CD14-positive monocyte (primary cell): Measurements from ENCODE around the gene DYNC1I1. TPM values are rescaled to one million over a fixed set of nuclear protein-coding genes. Genes with fewer than 3 reads are reported as not detected.

Experiments used
- DNase-seq, 3 donors: peaks; one replicate each; pipeline ENCODE4 v3.0.0-alpha.2; 2011 to 2022
- H2AFZ ChIP-seq: 2 replicates; pipeline ENCODE4 v1.6.0; 2012; ENCODE audit warnings: mild to moderate bottlenecking, low read depth, low read length, inconsistent platforms; ENCODE audit not compliant: insufficient read depth, poor library complexity, severe bottlenecking
- H3K27ac ChIP-seq, 2 donors: 1 replicate in 1 of 2; 2 replicates in 1 of 2; pipeline ENCODE4 v1.5.1; 2012 to 2013; ENCODE audit warnings: low read length in 2 of 2, control low read depth in 1 of 2, inconsistent platforms in 1 of 2, low read depth in 1 of 2, mild to moderate bottlenecking in 1 of 2
- H3K27me3 ChIP-seq, 2 donors: one replicate each; pipeline versions ENCODE4 v1.6.0 to v1.6.1; 2011 to 2013; ENCODE audit warnings: low read length in 2 of 2; ENCODE audit not compliant: control insufficient read depth in 2 of 2, insufficient read depth in 2 of 2
- H3K36me3 ChIP-seq, 2 donors: replicated peaks in 1 of 2; 1 replicate in 1 of 2; 2 replicates in 1 of 2; pipeline versions ENCODE4 v1.5.1 to v1.6.1; 2012 to 2013; ENCODE audit warnings: low read length in 2 of 2, control low read depth in 1 of 2, inconsistent platforms in 1 of 2, mild to moderate bottlenecking in 1 of 2; ENCODE audit not compliant: insufficient read depth in 2 of 2, control insufficient read depth in 1 of 2
- H3K4me1 ChIP-seq, 2 donors: 1 replicate in 1 of 2; 2 replicates in 1 of 2; pipeline versions ENCODE4 v1.5.1 to v1.6.1; 2012 to 2013; ENCODE audit warnings: low read length in 2 of 2, control low read depth in 1 of 2, inconsistent platforms in 1 of 2, mild to moderate bottlenecking in 1 of 2, moderate library complexity in 1 of 2; ENCODE audit not compliant: insufficient read depth in 2 of 2, control insufficient read depth in 1 of 2
- H3K4me2 ChIP-seq: replicated peaks from 2 replicates; pipeline ENCODE3; 2012; ENCODE audit warnings: low read length, moderate library complexity, mild to moderate bottlenecking; ENCODE audit not compliant: poor library complexity, severe bottlenecking; ENCODE audit errors: extremely low read depth
- H3K4me3 ChIP-seq, 3 experiments: fragments of 200-600 bp in 1 of 3; sonication (generic) in 1 of 3; replicated peaks in 1 of 3; 1 replicate in 2 of 3; 2 replicates in 1 of 3; pipeline ENCODE4 v1.5.1; 2011 to 2013; ENCODE audit warnings: low read length in 3 of 3, mild to moderate bottlenecking in 3 of 3, control low read depth in 2 of 3, low read depth in 2 of 3, inconsistent platforms in 1 of 3, moderate library complexity in 1 of 3
- H3K79me2 ChIP-seq: 2 replicates; pipeline ENCODE4 v1.6.0; 2012; ENCODE audit warnings: mild to moderate bottlenecking, control low read depth, inconsistent platforms, low read length, moderate library complexity; ENCODE audit not compliant: insufficient read depth
- H3K9ac ChIP-seq: 2 replicates; pipeline ENCODE4 v1.6.0; 2017; ENCODE audit warnings: low read length, mild to moderate bottlenecking; ENCODE audit not compliant: insufficient read depth, poor library complexity, severe bottlenecking
- H3K9me3 ChIP-seq, 2 donors: replicated peaks in 1 of 2; 1 replicate in 1 of 2; 2 replicates in 1 of 2; pipeline versions ENCODE4 v1.5.1 to v1.6.1; 2012 to 2013; ENCODE audit warnings: low read length in 2 of 2, control low read depth in 1 of 2; ENCODE audit not compliant: control insufficient read depth in 1 of 2, insufficient read depth in 1 of 2
- H4K20me1 ChIP-seq: 2 replicates; pipeline ENCODE4 v1.6.0; 2012; ENCODE audit warnings: mild to moderate bottlenecking, low read length, control low read depth, moderate library complexity; ENCODE audit not compliant: insufficient read depth
- H3K27ac Mint-ChIP-seq, 7 donors: one replicate each; pipeline ENCODE4 v1.8.0; 2020; ENCODE audit warnings: mild to moderate bottlenecking in 7 of 7, mixed read lengths in 7 of 7, moderate library complexity in 6 of 7, inconsistent platforms in 2 of 7
- H3K27me3 Mint-ChIP-seq, 3 donors: one replicate each; pipeline ENCODE4 v1.8.0; 2021 to 2022; ENCODE audit warnings: low read depth in 3 of 3, mild to moderate bottlenecking in 3 of 3, mixed read lengths in 3 of 3, moderate library complexity in 3 of 3, inconsistent platforms in 1 of 3
- H3K36me3 Mint-ChIP-seq, 2 donors: one replicate each; pipeline ENCODE4 v1.8.0; 2020; ENCODE audit warnings: mixed read lengths in 2 of 2, inconsistent platforms in 1 of 2, mild to moderate bottlenecking in 1 of 2
- H3K4me1 Mint-ChIP-seq: one replicate; pipeline ENCODE4 v1.8.0; 2020; ENCODE audit warnings: mild to moderate bottlenecking, mixed read lengths
- H3K4me3 Mint-ChIP-seq, 2 donors: one replicate each; pipeline ENCODE4 v1.8.0; 2020; ENCODE audit warnings: mild to moderate bottlenecking in 2 of 2, mixed read lengths in 2 of 2, moderate library complexity in 1 of 2
- H3K9me3 Mint-ChIP-seq, 7 donors: one replicate each; pipeline ENCODE4 v1.8.0; 2020 to 2022; ENCODE audit warnings: mixed read lengths in 7 of 7, mild to moderate bottlenecking in 6 of 7, moderate library complexity in 6 of 7, inconsistent platforms in 2 of 7
- WGBS: methylation state at CpG from one replicate; pipeline ENCODE4 v1.1.5; 2013; ENCODE audit warnings: missing lambda C conversion rate; ENCODE audit not compliant: insufficient coverage; 5-methylcytosine and 5-hydroxymethylcytosine counted together
- intact Hi-C, 2 donors: fragments of 100-400 bp; cut with micrococcal nuclease; formaldehyde crosslinking; loops; one replicate each; pipeline versions ENCODE4 v1.15.0 to v1.15.1; 2023
- polyA plus RNA-seq, 3 donors: library from polyadenylated mRNA; depleted of rRNA in 1 of 3; unstranded in 2 of 3; stranded (reverse) in 1 of 3; fragments of 300-500 nt in 2 of 3; fragments of >200 nt in 1 of 3; fragmentation: Illumina TruSeq in 2 of 3; gene quantifications; 1 replicate in 2 of 3; 2 replicates in 1 of 3; pipeline ENCODE4 v1.2.3, GENCODE V29; 2012 to 2021
- TF ChIP-seq, protein P1 (sequence below): fragments of 200-600 bp; IDR thresholded peaks from one replicate; pipeline ENCODE4 v1.8.0; 2022; ENCODE audit warnings: antibody characterized with exemption, mild to moderate bottlenecking

Gene DYNC1I1
- polyA plus RNA-seq, 3 donors: not detected

DNA sequence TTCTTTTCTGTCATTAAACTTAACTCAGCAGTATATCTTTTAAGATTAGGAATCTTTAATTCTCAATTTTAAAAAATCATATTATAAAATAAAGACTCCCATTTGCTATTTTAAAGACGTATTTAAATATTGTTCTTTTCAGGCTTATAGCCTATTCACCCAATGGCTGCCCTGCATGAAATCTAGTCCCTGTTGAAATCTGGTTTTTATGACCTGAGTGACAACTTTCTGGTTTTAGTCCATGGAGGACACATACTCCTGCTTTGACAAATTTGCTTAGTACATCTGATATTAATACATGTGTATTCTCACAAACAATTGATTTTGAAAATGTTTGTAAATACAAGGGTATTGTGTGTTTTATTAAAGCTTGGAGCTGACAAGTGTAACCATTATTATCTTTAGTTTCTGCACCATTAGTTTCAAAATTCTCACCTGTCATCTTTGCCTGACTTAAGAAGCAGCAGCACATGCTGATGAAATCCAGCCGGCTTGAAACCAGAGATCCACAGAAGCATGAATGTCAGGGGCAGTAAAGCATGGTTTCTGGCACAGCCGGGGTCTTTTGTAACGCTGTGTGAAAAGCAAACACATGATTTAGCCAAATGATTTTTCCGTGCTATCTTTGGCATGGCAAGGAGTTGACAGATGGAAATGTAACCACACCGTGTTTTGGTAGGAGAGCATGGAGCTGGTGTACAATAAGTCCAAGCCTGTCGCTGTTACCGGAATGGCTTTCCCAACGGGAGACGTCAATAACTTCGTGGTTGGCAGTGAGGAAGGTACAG lies 262.8 kb downstream of the DYNC1I1 start:
- whole genome bisulfite sequencing: 95% methylated on average over 10 of the region's 11 CpGs
- intact Hi-C loops: no loop called here
- Histone ChIP-seq H3K4me2 (no peak overlapping the region), H3K27ac (no peak overlapping the region), H3K79me2 (no peaks in the 10 kb centered on the region), H2AFZ (no peak overlapping the region), H3K27me3 (no peaks in the 10 kb centered on the region), H3K36me3 (no peaks in the 10 kb centered on the region), H3K4me3 (no peak overlapping the region), H4K20me1 (no peaks in the 10 kb centered on the region), H3K4me1 (no peaks in the 10 kb centered on the region), H3K9ac (no peak overlapping the region), H3K9me3 (no peaks in the 10 kb centered on the region)
- Mint-ChIP-seq H3K27ac (no peak overlapping the region), H3K4me3 (no peak overlapping the region), H3K4me1 (no peaks in the 10 kb centered on the region), H3K9me3 (peaks cover 0 to 2% (median 0%) of the 10 kb centered on the region in 7 donors), H3K36me3 (no peaks in the 10 kb centered on the region), H3K27me3 (no peaks in the 10 kb centered on the region)
- TF ChIP-seq, protein P1, sequence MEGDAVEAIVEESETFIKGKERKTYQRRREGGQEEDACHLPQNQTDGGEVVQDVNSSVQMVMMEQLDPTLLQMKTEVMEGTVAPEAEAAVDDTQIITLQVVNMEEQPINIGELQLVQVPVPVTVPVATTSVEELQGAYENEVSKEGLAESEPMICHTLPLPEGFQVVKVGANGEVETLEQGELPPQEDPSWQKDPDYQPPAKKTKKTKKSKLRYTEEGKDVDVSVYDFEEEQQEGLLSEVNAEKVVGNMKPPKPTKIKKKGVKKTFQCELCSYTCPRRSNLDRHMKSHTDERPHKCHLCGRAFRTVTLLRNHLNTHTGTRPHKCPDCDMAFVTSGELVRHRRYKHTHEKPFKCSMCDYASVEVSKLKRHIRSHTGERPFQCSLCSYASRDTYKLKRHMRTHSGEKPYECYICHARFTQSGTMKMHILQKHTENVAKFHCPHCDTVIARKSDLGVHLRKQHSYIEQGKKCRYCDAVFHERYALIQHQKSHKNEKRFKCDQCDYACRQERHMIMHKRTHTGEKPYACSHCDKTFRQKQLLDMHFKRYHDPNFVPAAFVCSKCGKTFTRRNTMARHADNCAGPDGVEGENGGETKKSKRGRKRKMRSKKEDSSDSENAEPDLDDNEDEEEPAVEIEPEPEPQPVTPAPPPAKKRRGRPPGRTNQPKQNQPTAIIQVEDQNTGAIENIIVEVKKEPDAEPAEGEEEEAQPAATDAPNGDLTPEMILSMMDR: no peak
- DNase-seq: no peak

DNA sequence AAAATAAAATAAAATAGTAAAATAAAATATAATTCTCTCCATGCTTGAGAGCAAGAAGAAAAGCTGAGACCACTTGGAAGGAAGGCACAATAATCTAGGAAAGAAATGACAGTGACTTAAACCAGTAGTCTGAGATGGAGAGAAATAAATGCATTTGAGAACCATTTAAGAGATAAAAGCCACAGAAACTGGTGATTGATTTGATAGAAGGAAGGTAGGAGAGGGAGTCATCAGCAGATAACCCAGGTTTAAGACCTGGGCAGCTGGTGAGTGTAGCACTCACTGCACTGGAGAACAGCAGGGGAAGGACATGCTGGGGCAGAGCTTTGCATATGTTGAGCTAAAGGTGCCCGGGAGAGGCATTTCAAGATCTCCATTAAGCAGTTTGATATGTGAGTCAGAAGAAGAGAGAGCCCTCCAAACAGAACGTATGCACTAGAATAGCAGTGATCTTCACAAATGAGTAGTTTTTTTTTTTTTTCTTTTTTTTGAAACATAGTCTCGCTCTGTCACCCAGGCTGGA lies 268.0 kb downstream of the DYNC1I1 start:
- intact Hi-C loops: no loop called here
- Histone ChIP-seq H3K36me3 (no peaks in the 10 kb centered on the region), H3K9ac (no peak overlapping the region), H3K79me2 (no peaks in the 10 kb centered on the region), H3K4me2 (no peak overlapping the region), H3K27me3 (no peaks in the 10 kb centered on the region), H4K20me1 (no peaks in the 10 kb centered on the region), H3K4me3 (no peak overlapping the region), H3K9me3 (no peaks in the 10 kb centered on the region), H2AFZ (no peak overlapping the region), H3K4me1 (no peaks in the 10 kb centered on the region), H3K27ac (no peak overlapping the region)
- 71% methylated on average over 1 of the region's 3 CpGs for WGBS
- DNase-seq: no peak
- peaks cover 0 to 3% (median 1%) of the 10 kb centered on the region in 3 donors for H3K27me3 Mint-ChIP-seq
- H3K9me3 Mint-ChIP-seq: peaks cover 0 to 2% (median 0%) of the 10 kb centered on the region in 7 donors
- TF ChIP-seq, protein P1: no peak
- H3K27ac Mint-ChIP-seq: no peak overlapping the region
- no peaks in the 10 kb centered on the region for H3K4me1 Mint-ChIP-seq
- H3K36me3 Mint-ChIP-seq: no peaks in the 10 kb centered on the region
- H3K4me3 Mint-ChIP-seq: no peak overlapping the region
